Testis (tissue), 3 donors: Measurements from ENCODE around the gene RYR1. TPM values are rescaled to one million over a fixed set of nuclear protein-coding genes. Genes with fewer than 3 reads are reported as not detected.

Source experiments
- DNase-seq: peaks from one replicate; pipeline ENCODE4 v3.0.0-alpha.2; 2019
- H3K27ac ChIP-seq, 2 donors: fragments of 200-600 bp; sonication (generic); one replicate each; pipeline ENCODE4 v1.5.1; 2019
- H3K27me3 ChIP-seq: fragments of 200-600 bp; sonication (generic); one replicate; pipeline ENCODE4 v1.5.1; 2019
- H3K36me3 ChIP-seq: fragments of 200-600 bp; sonication (generic); one replicate; pipeline ENCODE4 v1.5.1; 2017; ENCODE audit warnings: low read depth; ENCODE audit errors: missing control alignments
- H3K4me1 ChIP-seq: fragments of 200-600 bp; sonication (generic); one replicate; pipeline ENCODE4 v1.5.1; 2019
- H3K4me3 ChIP-seq, 2 donors: fragments of 200-600 bp; sonication (generic); one replicate each; pipeline ENCODE4 v1.5.1; 2017 to 2019
- H3K9me3 ChIP-seq: fragments of 200-600 bp; sonication (generic); one replicate; pipeline ENCODE4 v1.5.1; 2017
- CTCF ChIP-seq, 3 experiments: fragments of 450-650 bp in 2 of 3; fragments of 200-600 bp in 1 of 3; sonication (generic) in 1 of 3; IDR thresholded peaks; one replicate each; pipeline ENCODE4 v1.5.1; 2016 to 2019; ENCODE audit warnings: antibody characterized with exemption in 3 of 3, mild to moderate bottlenecking in 2 of 3, moderate library complexity in 1 of 3
- POLR2A ChIP-seq: fragments of 450-650 bp; IDR thresholded peaks from one replicate; pipeline ENCODE4 v1.6.1; 2017; ENCODE audit warnings: antibody characterized with exemption, mild to moderate bottlenecking, moderate library complexity
- WGBS, 2 donors: methylation state at CpG; one replicate each; pipeline ENCODE4 v1.1.5; 2018; 5-methylcytosine and 5-hydroxymethylcytosine counted together
- intact Hi-C: fragments of 100-400 bp; cut with DNase I; formaldehyde crosslinking; loops from one replicate; pipeline ENCODE4 v1.15.1; 2023; ENCODE audit warnings: low total_unique reads
- polyA plus RNA-seq: library from polyadenylated mRNA; stranded (reverse); fragments of 350-450 nt; fragmentation: Illumina TruSeq; extraction: RNeasy Lipid Tissue Mini Kit (QIAGEN cat#74804); gene quantifications from one replicate; pipeline ENCODE4 v1.2.3, GENCODE V29; 2014; ENCODE audit warnings: low read depth, low replicate concordance; ENCODE audit not compliant: insufficient read depth
- total RNA-seq, 2 donors: library from RNA; depleted of rRNA; stranded (reverse); fragments of >200 nt; gene quantifications; one replicate each; pipeline ENCODE4 v1.2.3, GENCODE V29; 2016

RYR1 gene
- total and polyA plus RNA-seq, 3 donors from 2014 or later: 11.8 to 26.1 (median 15.6) TPM

- H3K4me3 ChIP-seq: no peak overlapping the region
- H3K4me1 ChIP-seq: no peaks in the 10 kb centered on the region
- intact Hi-C loops: loop anchor here (10.0 kb wide), 1 partner anchor 214 kb away; the partner anchor contains the start of genes EIF3K and MAP4K1
- no peaks in the 10 kb centered on the region for H3K27me3 ChIP-seq
- no peaks in the 10 kb centered on the region for H3K9me3 ChIP-seq
- DNase-seq: no peak
- 65 to 66% methylated on average over 5 of the region's 5 CpGs for WGBS, 2 donors
- H3K27ac ChIP-seq: no peak overlapping the region
- TF ChIP-seq POLR2A (no peak), CTCF (IDR thresholded peaks at IDR 0.05) (no peak)
- no peaks in the 10 kb centered on the region for H3K36me3 ChIP-seq
Observed at GRCh38 chr19:38400361-38400760, 33.1 kb upstream of the RYR1 start.

GRCh38 chr19:38401148-38401547 lies 32.3 kb upstream of the RYR1 start:
- no peaks in the 10 kb centered on the region for H3K4me1 ChIP-seq
- no peak overlapping the region for H3K27ac ChIP-seq
- no peaks in the 10 kb centered on the region for H3K9me3 ChIP-seq
- no peak for TF ChIP-seq CTCF (IDR thresholded peaks at IDR 0.05)
- no peak for TF ChIP-seq POLR2A
- no peaks in the 10 kb centered on the region for H3K27me3 ChIP-seq
- no peak for DNase-seq
- WGBS, 2 donors: 76 to 80% methylated on average over 3 of the region's 3 CpGs
- H3K36me3 ChIP-seq: no peaks in the 10 kb centered on the region
- H3K4me3 ChIP-seq: no peak overlapping the region
- intact Hi-C loops: loop anchor here (10.0 kb wide), 1 partner anchor 214 kb away; the partner anchor contains the start of genes EIF3K and MAP4K1

GRCh38 chr19:38402623-38402966 lies 30.9 kb upstream of the RYR1 start:
- Histone ChIP-seq H3K4me1 (no peaks in the 10 kb centered on the region), H3K27ac (no peak overlapping the region), H3K4me3 (peak overlapping the region in 1 of 2 donors; percentile 77), H3K27me3 (no peaks in the 10 kb centered on the region), H3K9me3 (no peaks in the 10 kb centered on the region), H3K36me3 (no peaks in the 10 kb centered on the region)
- 1 to 2% methylated on average over 10 to 18 of the region's 18 CpGs for WGBS, 2 donors
- no peak for DNase-seq
- intact Hi-C loops: loop anchor here (10.0 kb wide), 1 partner anchor 212 kb away; the partner anchor contains the start of genes EIF3K and MAP4K1
- TF ChIP-seq POLR2A (no peak), CTCF (IDR thresholded peaks at IDR 0.05) (no peak)

- peak within 1 kb of the TSS; percentile 42 to 72 for H3K27ac ChIP-seq
- H3K4me3 ChIP-seq: peak within 1 kb of the TSS; percentile 66 to 77
- TF ChIP-seq CTCF (IDR thresholded peaks at IDR 0.05): peak; percentile 99 to 100 (median 99)
- TF ChIP-seq POLR2A: no peak
- H3K9me3 ChIP-seq: no peaks in the 10 kb centered on the region
- H3K36me3 ChIP-seq: no peaks in the 10 kb centered on the region
- 0 to 2% methylated on average over 2 to 70 of the region's 82 CpGs for WGBS, 2 donors
- peak; percentile 97 for DNase-seq
- H3K27me3 ChIP-seq: no peaks in the 10 kb centered on the region
- no peaks in the 10 kb centered on the region for H3K4me1 ChIP-seq
- intact Hi-C loops: loop anchor here (10.0 kb wide), 1 partner anchor 212 kb away; the partner anchor contains the start of genes EIF3K and MAP4K1
Observed at GRCh38 chr19:38402967-38403674, 30.4 kb upstream of the RYR1 start, which contains the start of gene FAM98C. Gene FAM98C (plus strand): TSS chr19:38403093. CDS start chr19:38403154, 61 bp downstream.
